Testis (tissue), 3 donors: ENCODE measurements around the gene TMEM151B. TPM values are rescaled to one million over a fixed set of nuclear protein-coding genes. Genes with fewer than 3 reads are reported as not detected.
"Not testable (repeated sequence)": the region's sequence is repeated elsewhere in the genome, so short reads cannot be mapped to it uniquely, and the experiment has no call there.

Experiments used
- DNase-seq: peaks from one replicate; pipeline ENCODE4 v3.0.0-alpha.2; 2019
- H3K27ac ChIP-seq, 2 donors: fragments of 200-600 bp; sonication (generic); one replicate each; pipeline ENCODE4 v1.5.1; 2019
- H3K27me3 ChIP-seq: fragments of 200-600 bp; sonication (generic); one replicate; pipeline ENCODE4 v1.5.1; 2019
- H3K36me3 ChIP-seq: fragments of 200-600 bp; sonication (generic); one replicate; pipeline ENCODE4 v1.5.1; 2017; ENCODE audit warnings: low read depth; ENCODE audit errors: missing control alignments
- H3K4me1 ChIP-seq: fragments of 200-600 bp; sonication (generic); one replicate; pipeline ENCODE4 v1.5.1; 2019
- H3K4me3 ChIP-seq, 2 donors: fragments of 200-600 bp; sonication (generic); one replicate each; pipeline ENCODE4 v1.5.1; 2017 to 2019
- H3K9me3 ChIP-seq: fragments of 200-600 bp; sonication (generic); one replicate; pipeline ENCODE4 v1.5.1; 2017
- POLR2A ChIP-seq: fragments of 450-650 bp; IDR thresholded peaks from one replicate; pipeline ENCODE4 v1.6.1; 2017; ENCODE audit warnings: antibody characterized with exemption, mild to moderate bottlenecking, moderate library complexity
- whole genome bisulfite sequencing, 2 donors: methylation state at CpG; one replicate each; pipeline ENCODE4 v1.1.5; 2018; 5-methylcytosine and 5-hydroxymethylcytosine counted together
- intact Hi-C: fragments of 100-400 bp; cut with DNase I; formaldehyde crosslinking; loops from one replicate; pipeline ENCODE4 v1.15.1; 2023; ENCODE audit warnings: low total_unique reads
- polyA plus RNA-seq: library from polyadenylated mRNA; stranded (reverse); fragments of 350-450 nt; fragmentation: Illumina TruSeq; extraction: RNeasy Lipid Tissue Mini Kit (QIAGEN cat#74804); gene quantifications from one replicate; pipeline ENCODE4 v1.2.3, GENCODE V29; 2014; ENCODE audit warnings: low read depth, low replicate concordance; ENCODE audit not compliant: insufficient read depth
- total RNA-seq, 2 donors: library from RNA; depleted of rRNA; stranded (reverse); fragments of >200 nt; gene quantifications; one replicate each; pipeline ENCODE4 v1.2.3, GENCODE V29; 2016
- TF ChIP-seq, protein P1 (sequence below), 3 experiments: fragments of 450-650 bp in 2 of 3; fragments of 200-600 bp in 1 of 3; sonication (generic) in 1 of 3; IDR thresholded peaks; one replicate each; pipeline ENCODE4 v1.5.1; 2016 to 2019; ENCODE audit warnings: antibody characterized with exemption in 3 of 3, mild to moderate bottlenecking in 2 of 3, moderate library complexity in 1 of 3

Gene TMEM151B
- total and polyA plus RNA-seq, 3 donors from 2014 or later: 1.3 to 2.8 (median 1.6) TPM

DNA sequence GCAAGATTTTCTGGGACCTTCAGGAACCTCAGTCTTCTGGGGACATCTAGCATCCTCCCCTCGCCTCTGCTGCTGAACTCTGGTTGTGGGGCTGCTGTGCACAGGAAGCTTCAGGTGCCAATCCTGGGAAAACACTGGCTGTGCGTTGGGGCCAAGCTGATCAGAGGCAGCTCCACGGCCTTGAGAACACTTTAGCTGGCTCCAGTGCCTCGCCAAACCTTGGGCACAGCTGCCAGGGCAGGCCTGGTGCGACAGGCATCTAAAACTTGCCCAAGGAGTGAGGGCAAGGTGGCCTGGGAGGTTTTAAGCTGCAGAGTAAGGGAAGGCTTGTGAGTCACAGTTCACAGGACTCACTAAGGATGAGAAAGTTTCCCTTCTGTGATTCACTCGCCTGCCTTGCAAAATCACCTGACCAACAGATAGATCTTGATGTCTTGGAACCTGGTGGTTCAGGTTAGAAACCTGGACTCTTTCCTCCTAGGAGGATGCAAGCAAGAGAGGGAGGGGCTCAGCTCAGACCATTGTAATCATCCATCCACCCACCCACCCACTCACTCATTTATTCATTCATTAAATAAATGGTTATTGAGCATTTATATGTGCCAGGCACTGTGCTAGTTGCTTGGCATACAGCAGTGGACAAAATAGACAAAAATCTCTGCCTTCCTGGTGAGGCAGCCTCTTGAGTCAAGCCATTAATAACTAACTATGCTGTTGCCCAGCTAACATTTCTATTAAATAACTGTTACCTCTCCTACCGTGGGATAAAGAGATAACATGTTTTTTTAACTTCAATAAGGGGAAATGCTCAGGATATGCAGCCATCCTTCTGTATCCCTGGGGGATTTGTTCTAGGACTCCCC, 69.7 kb downstream of the TMEM151B start:
- WGBS, 2 donors: 60 to 76% methylated on average over 7 of the region's 7 CpGs
- no peaks in the 10 kb centered on the region for H3K36me3 ChIP-seq

DNA sequence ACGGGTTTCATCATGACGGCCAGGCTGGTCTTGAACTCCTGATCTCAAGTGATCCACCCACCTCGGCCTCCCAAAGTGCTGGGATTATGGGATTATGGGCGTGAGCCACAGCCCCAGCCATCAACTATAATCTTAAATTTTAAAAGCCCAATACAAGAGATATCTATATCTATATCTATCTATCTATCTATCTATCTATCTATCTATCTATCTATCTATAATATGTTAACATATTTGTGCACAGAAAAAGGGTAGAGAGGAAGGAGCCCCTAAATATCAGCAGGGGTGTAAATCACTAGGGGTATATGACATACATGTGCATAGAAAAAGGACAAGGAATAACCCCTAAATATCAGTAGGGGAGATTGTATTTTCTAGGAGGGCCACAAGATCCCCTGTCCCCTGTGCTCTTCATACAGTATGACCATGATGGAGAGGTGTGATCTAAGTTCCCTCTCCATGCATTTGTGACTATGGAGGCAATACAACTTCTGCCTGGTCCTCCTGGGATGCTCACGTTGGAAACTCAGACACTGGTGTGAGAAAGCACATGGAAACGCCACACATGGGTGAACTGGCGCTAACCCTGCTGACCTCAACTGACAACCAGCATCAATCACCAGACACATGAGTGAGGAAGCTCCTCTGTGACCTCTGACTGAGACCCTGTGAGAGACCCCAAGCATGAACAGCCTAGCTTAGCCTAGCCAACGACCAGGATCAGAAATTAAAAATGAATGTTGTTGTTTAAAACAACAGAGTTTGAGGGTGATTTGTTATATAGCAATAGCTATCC, 71.0 kb downstream of the TMEM151B start:
- no peak for TF ChIP-seq POLR2A
- TF ChIP-seq, protein P1, sequence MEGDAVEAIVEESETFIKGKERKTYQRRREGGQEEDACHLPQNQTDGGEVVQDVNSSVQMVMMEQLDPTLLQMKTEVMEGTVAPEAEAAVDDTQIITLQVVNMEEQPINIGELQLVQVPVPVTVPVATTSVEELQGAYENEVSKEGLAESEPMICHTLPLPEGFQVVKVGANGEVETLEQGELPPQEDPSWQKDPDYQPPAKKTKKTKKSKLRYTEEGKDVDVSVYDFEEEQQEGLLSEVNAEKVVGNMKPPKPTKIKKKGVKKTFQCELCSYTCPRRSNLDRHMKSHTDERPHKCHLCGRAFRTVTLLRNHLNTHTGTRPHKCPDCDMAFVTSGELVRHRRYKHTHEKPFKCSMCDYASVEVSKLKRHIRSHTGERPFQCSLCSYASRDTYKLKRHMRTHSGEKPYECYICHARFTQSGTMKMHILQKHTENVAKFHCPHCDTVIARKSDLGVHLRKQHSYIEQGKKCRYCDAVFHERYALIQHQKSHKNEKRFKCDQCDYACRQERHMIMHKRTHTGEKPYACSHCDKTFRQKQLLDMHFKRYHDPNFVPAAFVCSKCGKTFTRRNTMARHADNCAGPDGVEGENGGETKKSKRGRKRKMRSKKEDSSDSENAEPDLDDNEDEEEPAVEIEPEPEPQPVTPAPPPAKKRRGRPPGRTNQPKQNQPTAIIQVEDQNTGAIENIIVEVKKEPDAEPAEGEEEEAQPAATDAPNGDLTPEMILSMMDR (IDR thresholded peaks at IDR 0.05): no peak
- Histone ChIP-seq H3K9me3 (no peaks in the 10 kb centered on the region), H3K36me3 (no peaks in the 10 kb centered on the region), H3K27me3 (no peaks in the 10 kb centered on the region), H3K4me1 (peaks cover 14% of the 10 kb centered on the region), H3K4me3 (no peak overlapping the region), H3K27ac (no peak overlapping the region)
- 72 to 76% methylated on average over 8 of the region's 8 CpGs for WGBS, 2 donors
- intact Hi-C loops: no loop called here
- DNase-seq: no peak

More for the DNA sequence above, 69.7 kb downstream of the TMEM151B start:
- intact Hi-C loops: no loop called here
- Histone ChIP-seq H3K4me3 (no peak overlapping the region), H3K27ac (no peak overlapping the region), H3K9me3 (no peaks in the 10 kb centered on the region), H3K4me1 (peaks cover 14% of the 10 kb centered on the region), H3K27me3 (no peaks in the 10 kb centered on the region)
- TF ChIP-seq, protein P1 (IDR thresholded peaks at IDR 0.05): no peak
- TF ChIP-seq POLR2A: no peak
- no peak for DNase-seq

DNA sequence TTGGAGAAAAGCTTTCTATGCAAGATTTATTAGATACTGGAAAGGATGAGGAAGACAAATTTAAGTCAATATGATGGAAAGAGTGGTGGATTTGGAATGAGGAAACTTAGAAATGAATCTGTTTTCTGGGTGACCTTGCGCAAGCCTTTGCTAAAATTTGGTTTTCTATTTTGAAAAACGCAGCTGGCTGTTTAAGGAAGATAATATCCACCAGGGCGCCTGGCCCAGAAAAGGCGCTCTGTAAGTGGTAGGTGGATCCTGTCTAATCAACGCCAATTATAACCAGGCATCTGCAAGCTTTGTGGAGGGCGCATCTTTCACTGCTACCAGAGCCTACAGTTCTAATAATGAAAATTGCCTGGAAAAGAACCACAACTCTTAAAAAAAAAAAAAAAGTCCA, 71.8 kb downstream of the TMEM151B start:
- WGBS, 2 donors: 14 to 28% methylated on average over 6 of the region's 6 CpGs
- Histone ChIP-seq H3K4me3 (peak overlapping the region; percentile 29 to 41), H3K27me3 (no peaks in the 10 kb centered on the region), H3K9me3 (no peaks in the 10 kb centered on the region), H3K4me1 (peaks cover 14% of the 10 kb centered on the region), H3K36me3 (no peaks in the 10 kb centered on the region), H3K27ac (no peak overlapping the region)
- intact Hi-C loops: no loop called here
- TF ChIP-seq, protein P1 (IDR thresholded peaks at IDR 0.05): no peak
- TF ChIP-seq POLR2A: no peak
- DNase-seq: peak; percentile 20

DNA sequence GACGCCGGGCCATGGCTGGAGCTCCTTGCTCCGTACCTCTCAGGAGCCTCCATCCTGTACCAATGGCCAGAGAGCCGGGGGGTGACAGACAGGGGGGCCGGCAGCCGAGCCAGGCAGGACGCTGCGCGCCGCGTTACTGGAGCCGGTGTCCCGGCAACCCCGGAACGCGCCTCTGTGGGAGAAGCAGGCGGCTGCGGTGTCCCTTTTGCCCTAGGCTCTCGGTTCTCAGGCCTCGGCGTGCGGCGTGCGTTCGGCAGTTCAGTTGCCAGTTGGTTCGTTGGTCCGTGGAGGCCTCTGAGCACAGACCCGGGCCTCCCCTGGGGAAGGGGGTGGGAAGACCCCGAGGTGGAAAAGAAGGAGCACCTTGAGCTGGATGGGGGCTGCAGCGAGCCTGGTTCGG, 72.2 kb downstream of the TMEM151B start, which contains the start of gene SPATS1:
TSS of gene SPATS1 (plus strand) at position 162 of the 400 bp plus-strand sequence. CDS start 446 bp downstream, outside the sequence.
- peak; percentile 49 for DNase-seq
- WGBS, 2 donors: 1% methylated on average over 10 to 30 of the region's 31 CpGs
- Histone ChIP-seq H3K4me1 (peaks cover 14% of the 10 kb centered on the region), H3K9me3 (no peaks in the 10 kb centered on the region), H3K36me3 (no peaks in the 10 kb centered on the region), H3K27me3 (no peaks in the 10 kb centered on the region), H3K4me3 (peak within 1 kb of the TSS; percentile 29 to 41), H3K27ac (no peak within 1 kb of the TSS)
- intact Hi-C loops: no loop called here
- TF ChIP-seq, protein P1 (IDR thresholded peaks at IDR 0.05): no peak
- TF ChIP-seq POLR2A: no peak

DNA sequence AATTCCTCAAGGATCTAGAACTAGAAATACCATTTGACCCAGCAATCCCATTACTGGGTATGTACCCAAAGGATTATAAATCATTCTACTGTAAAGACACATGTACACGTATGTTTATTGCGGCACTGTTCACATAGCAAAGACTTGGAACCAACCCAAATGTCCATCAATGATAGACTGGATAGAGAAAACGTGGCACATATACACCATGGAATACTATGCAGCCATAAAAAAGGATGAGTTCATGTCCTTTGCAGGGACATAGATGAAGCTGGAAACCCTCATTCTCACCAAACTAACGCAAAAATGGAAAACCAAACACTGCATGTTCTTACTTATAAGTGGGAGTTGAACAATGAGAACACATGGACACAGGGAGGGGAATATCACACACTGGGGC, 76.6 kb downstream of the TMEM151B start:
- H3K4me3 ChIP-seq, H3K4me1 ChIP-seq, DNase-seq, H3K27ac ChIP-seq, H3K9me3 ChIP-seq, intact Hi-C loops, H3K36me3 ChIP-seq, H3K27me3 ChIP-seq: not testable (repeated sequence)
- WGBS, 2 donors: 79 to 86% methylated on average over 4 of the region's 4 CpGs
